Measurements from ENCODE around the gene CNKSR1.

DNA sequence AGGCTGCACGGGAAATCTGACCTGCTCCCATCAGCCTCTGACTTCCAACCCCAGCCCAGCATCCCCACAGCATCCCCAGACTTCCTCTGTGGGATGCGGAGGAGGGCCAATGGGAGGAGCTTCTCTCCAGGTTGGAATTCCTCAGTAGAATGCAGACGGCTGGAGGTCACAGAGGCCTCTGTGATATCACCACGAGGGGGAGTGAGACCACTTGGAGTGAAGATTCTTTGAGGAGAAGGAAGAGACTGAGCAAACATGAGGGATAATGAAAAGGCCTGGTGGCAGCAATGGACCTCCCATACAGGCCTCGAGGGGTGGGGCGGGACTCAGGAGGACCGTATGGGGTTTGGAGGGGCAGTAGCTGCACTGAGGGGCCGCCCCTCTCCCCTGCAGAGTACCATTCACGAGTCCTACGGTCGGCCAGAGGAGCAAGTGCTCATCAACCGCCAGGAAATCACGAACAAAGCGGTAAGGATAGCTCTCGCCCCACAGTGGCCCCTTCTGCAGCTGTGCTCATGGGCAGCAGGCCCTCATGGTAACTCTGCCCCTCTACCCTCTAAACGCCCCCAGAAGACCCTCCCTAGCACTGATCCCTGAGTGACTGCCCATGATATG lies 13.2 kb downstream of the CNKSR1 start, which contains the start of gene CATSPER4:
- no peak for TF ChIP-seq POLR2A (IDR thresholded peaks at IDR 0.05)
- TF ChIP-seq, protein P1, sequence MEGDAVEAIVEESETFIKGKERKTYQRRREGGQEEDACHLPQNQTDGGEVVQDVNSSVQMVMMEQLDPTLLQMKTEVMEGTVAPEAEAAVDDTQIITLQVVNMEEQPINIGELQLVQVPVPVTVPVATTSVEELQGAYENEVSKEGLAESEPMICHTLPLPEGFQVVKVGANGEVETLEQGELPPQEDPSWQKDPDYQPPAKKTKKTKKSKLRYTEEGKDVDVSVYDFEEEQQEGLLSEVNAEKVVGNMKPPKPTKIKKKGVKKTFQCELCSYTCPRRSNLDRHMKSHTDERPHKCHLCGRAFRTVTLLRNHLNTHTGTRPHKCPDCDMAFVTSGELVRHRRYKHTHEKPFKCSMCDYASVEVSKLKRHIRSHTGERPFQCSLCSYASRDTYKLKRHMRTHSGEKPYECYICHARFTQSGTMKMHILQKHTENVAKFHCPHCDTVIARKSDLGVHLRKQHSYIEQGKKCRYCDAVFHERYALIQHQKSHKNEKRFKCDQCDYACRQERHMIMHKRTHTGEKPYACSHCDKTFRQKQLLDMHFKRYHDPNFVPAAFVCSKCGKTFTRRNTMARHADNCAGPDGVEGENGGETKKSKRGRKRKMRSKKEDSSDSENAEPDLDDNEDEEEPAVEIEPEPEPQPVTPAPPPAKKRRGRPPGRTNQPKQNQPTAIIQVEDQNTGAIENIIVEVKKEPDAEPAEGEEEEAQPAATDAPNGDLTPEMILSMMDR (IDR thresholded peaks at IDR 0.05): peak in 1 of 6 experiments; percentile 21

Measured in Peyer's patch (tissue), 4 donors.